ENCODE data around the gene ITIH4. TPM values are rescaled to one million over a fixed set of nuclear protein-coding genes. Genes with fewer than 3 reads are reported as not detected.

The ITIH4 gene
- total RNA-seq, 1 experiment from 2014 or later = 2.4 TPM

- ChIA-PET POLR2A (no interaction called here), CTCF (interaction anchor here (0.8 to 1.3 kb wide), 3 partner anchors 11 to 57 kb away, joined by 3 to 4 read pairs (median 3); no protein-coding TSS in a partner anchor)
- Mint-ChIP-seq H3K4me3 (no peak overlapping the region), H3K9me3 (no peaks in the 10 kb centered on the region), H3K36me3 (peaks cover 72% of the 10 kb centered on the region), H3K4me1 (no peaks in the 10 kb centered on the region), H3K27ac (no peak overlapping the region), H3K27me3 (ENCODE audit: low read depth) (no peaks in the 10 kb centered on the region)
- DNase-seq (ENCODE audit: low spot score) (no peak), ATAC-seq (no peak)
- no peak for TF ChIP-seq MYBL2 (CRISPR knock-in tag; IDR thresholded peaks at IDR 0.05)
- TF ChIP-seq, protein P1, sequence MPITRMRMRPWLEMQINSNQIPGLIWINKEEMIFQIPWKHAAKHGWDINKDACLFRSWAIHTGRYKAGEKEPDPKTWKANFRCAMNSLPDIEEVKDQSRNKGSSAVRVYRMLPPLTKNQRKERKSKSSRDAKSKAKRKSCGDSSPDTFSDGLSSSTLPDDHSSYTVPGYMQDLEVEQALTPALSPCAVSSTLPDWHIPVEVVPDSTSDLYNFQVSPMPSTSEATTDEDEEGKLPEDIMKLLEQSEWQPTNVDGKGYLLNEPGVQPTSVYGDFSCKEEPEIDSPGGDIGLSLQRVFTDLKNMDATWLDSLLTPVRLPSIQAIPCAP (CRISPR knock-in tag; IDR thresholded peaks at IDR 0.05) = no peak
- TF ChIP-seq KAT7 (CRISPR knock-in tag; IDR thresholded peaks at IDR 0.05; ENCODE audit: borderline replicate concordance) = no peak
- no peak for TF ChIP-seq ATF3 (CRISPR knock-in tag; conservative IDR thresholded peaks at IDR 0.05)
- no peak for TF ChIP-seq TEAD4 (CRISPR knock-in tag; IDR thresholded peaks at IDR 0.05)
- no peak for TF ChIP-seq FOXP1 (CRISPR knock-in tag; IDR thresholded peaks at IDR 0.05; ENCODE audit: borderline replicate concordance)
Measured at GRCh38 chr3:52763466-52763865, 67.0 kb downstream of the ITIH4 start.

Small RNAs within 50 kb of the gene (microRNA-seq; reads per million reads assigned to microRNA genes)
- gene MIR8064 (ENCODE audit: borderline number of aligned reads) = not detected

Other genes starting within 250 kb of the ITIH4 start
- 44.3 to 48.8 TPM (median 48.8 TPM) in 3 replicates for gene PBRM1, start 144.8 kb downstream of the ITIH4 start, total RNA-seq (2021)
- 131 to 180 TPM (median 133 TPM) in 3 replicates for gene GNL3, start 144.6 kb downstream of the ITIH4 start, total RNA-seq (2021)
- 41.2 to 46.0 TPM (median 43.8 TPM) in 3 replicates for gene GLT8D1, start 124.9 kb downstream of the ITIH4 start, total RNA-seq (2021)
- gene SPCS1, start 124.6 kb downstream of the ITIH4 start, total RNA-seq (2021) = 92.5 to 101 TPM (median 98.5 TPM) in 3 replicates
- 30.3 to 31.4 TPM (median 31.2 TPM) in 3 replicates for gene NEK4, start 59.7 kb downstream of the ITIH4 start, total RNA-seq (2021)
- gene ITIH1, start 53.1 kb downstream of the ITIH4 start, total RNA-seq (2021) = 0.26 to 0.69 TPM (median 0.50 TPM) in 3 replicates
- gene ITIH3, start 35.9 kb downstream of the ITIH4 start, total RNA-seq (2021) = 0.23 to 0.37 TPM (median 0.25 TPM) in 3 replicates
- 2.7 to 4.2 TPM (median 3.3 TPM) in 3 replicates for gene MUSTN1, start 4.3 kb upstream of the ITIH4 start, total RNA-seq (2021)
- gene STIMATE, start 66.9 kb upstream of the ITIH4 start, total RNA-seq (2021) = 27.1 to 35.5 TPM (median 28.4 TPM) in 3 replicates
- gene SFMBT1, start 215.4 kb upstream of the ITIH4 start, total RNA-seq (2021) = 12.3 to 20.9 TPM (median 14.7 TPM) in 3 replicates